Smooth muscle cell of the brain vasculature (primary cell): Measurements from ENCODE around the gene EDARADD.
"Not testable (repeated sequence)": the region's sequence is repeated elsewhere in the genome, so short reads cannot be mapped to it uniquely, and the experiment has no call there.

Source experiments
- DNase-seq: peaks from one replicate; pipeline ENCODE4 v3.0.0-alpha.2; 2012; ENCODE audit warnings: low read depth, low spot score

The EDARADD gene

GRCh38 chr1:236393681-236394481 lies at the start of gene EDARADD:
EDARADD (plus strand) TSS chr1:236394286; CDS start chr1:236394445, 159 bp downstream.
- DNase-seq = no peak

GRCh38 chr1:236345728-236346127 lies 48.4 kb upstream of the EDARADD start:
- no peak for DNase-seq

DNA sequence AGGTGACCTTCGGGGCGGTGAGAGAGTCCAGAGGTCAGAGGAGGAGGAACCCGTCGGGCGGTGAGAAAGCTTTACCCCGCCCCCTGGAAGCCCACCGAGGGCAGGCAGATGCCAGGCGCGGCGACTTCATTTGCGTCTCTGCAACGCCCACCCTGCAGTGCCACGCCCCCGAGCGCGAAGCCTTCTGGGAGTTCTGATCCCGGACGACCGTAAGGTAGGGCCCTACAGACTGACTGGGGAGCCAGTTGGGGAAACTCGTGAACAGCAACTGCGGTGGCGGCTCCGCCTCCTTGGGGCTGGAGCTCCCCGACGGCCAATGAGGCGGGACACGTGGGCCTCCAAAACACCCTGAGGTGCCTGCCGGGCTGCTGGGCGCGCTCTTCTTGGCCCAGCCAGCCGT lies 46.0 kb upstream of the EDARADD start:
- DNase-seq = no peak

- no peak for DNase-seq
Observed at GRCh38 chr1:236350308-236350707, 43.8 kb upstream of the EDARADD start.

GRCh38 chr1:236351875-236352573 lies 42.1 kb upstream of the EDARADD start:
- DNase-seq = no peak

GRCh38 chr1:236352747-236353146 lies 41.3 kb upstream of the EDARADD start:
- DNase-seq = not testable (repeated sequence)

- no peak for DNase-seq
Observed at GRCh38 chr1:236353813-236354212, 40.3 kb upstream of the EDARADD start.

GRCh38 chr1:236354330-236355147 lies 39.5 kb upstream of the EDARADD start:
- no peak for DNase-seq

GRCh38 chr1:236356141-236356540 lies 37.9 kb upstream of the EDARADD start:
- no peak for DNase-seq

DNA sequence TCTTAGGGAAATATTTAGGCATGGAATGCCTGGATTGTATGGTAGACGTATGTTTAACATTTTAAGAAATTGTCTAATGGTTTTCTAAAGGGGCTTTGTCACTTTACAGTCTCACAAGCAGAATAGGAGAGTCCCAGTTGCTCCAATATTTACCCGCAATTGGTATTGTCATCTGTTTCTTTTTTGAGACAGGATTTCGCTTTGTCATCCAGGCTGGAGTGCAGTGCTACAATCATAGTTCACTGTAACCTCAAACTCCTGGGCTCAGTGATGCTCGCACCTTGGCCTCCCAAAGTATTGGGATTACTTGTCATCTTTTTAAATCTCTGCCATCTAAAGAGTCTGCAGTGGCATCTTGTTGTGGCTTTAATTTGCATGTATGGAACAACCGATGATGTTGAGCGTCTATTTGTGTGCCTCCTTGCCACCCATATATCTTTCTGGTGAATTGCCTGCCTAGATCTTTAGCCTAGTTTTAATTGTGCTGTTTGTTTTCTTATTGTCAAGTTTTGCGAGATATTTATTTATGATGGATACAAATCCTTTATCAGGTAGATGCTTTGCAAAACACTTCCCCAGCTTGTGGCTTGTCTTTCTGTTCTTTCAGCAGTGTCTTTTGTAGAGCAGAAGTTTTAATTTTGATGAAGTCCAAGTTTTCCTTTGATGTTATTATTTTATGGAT lies 32.0 kb upstream of the EDARADD start:
- DNase-seq = no peak

GRCh38 chr1:236363237-236363636 lies 30.8 kb upstream of the EDARADD start:
- no peak for DNase-seq

DNA sequence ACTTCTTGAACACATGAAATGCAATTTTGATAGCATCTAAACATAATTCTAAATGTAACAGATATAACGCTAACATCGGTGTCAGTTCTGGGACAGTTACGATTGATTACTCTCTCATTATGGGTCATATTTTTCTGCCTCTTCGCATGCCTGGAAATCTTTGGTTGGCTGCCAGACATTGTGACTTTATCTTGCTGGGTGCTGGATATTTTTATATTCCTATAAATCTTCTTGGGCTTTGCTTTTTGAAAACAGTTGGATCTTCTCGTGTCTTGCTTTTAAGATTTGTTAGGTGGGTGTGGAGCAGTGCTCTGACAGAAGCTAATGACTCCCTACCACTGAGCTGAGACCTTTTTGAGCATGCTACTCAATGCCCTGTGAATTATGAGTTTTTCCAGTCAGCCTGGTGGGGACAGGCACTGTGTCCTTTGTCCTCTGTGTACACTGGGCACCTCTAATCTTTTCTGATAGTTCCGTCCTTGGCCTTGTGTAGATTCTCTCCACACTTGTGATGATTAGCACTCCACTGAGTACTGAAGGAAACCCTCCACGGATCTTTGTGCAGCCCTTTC lies 28.0 kb upstream of the EDARADD start:
- DNase-seq = no peak

DNA sequence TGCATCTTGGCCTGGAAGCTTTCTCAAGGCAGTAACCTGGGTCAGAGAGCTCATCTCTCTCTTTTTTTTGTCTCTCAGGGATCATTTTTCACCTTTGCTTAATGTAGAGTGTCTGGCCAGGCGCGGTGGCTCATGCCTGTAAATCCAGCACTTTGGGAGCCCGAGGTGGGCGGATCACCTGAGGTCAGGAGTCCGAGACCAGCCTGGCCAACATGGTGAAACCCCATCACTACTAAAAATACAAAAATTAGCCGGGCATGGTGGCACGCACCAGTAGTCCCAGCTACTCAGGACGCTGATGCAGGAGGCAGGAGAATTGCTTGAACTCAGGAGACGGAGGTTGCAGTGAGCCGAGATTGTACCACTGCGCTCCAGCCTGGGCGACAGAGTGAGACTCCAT lies 27.4 kb upstream of the EDARADD start:
- DNase-seq = not testable (repeated sequence)

DNA sequence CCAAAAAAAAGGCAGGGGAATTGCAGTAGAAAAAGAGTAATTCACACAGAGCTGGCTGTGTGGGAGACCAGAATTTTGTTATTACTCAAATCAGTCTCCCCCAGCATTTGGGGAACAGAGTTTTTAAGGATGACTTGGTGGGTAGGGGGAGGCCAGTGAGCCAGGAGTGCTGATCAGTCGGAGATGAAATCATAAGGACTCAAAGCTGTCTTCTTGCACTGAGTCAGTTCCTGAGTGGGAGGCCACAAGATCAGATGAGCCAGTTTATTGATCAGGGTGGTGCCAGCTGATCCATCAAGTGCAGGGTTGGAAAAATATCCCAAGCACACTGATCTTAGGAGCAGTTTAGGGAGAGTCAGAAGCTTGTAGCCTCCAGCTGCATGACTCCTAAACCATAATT lies 23.7 kb upstream of the EDARADD start:
- DNase-seq = no peak

DNA sequence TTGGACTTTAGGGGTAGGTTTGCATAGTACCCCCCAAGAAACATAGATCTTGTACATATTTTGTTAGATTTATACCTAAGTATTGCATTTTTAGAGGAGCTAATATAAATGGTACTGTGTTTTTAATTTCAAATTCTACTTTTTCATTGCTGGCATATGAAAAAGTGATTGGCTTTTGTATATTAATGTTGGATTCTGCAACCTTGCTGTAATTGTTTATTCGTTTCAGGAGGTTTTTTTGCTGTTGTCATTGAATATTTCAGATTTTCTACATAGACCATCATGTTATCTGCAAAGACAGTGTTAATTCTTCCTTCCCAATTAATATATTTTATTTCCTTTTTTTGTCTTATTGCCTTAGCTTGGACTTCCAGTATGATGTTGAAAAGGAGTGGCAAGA lies 23.0 kb upstream of the EDARADD start:
- no peak for DNase-seq

GRCh38 chr1:236377832-236378535 lies 16.1 kb upstream of the EDARADD start:
- DNase-seq = no peak

GRCh38 chr1:236381565-236382158 lies 12.4 kb upstream of the EDARADD start:
- DNase-seq = no peak

GRCh38 chr1:236388332-236388731 lies 5.8 kb upstream of the EDARADD start:
- DNase-seq = no peak

GRCh38 chr1:236389253-236389652 lies 4.8 kb upstream of the EDARADD start:
- DNase-seq = no peak

DNA sequence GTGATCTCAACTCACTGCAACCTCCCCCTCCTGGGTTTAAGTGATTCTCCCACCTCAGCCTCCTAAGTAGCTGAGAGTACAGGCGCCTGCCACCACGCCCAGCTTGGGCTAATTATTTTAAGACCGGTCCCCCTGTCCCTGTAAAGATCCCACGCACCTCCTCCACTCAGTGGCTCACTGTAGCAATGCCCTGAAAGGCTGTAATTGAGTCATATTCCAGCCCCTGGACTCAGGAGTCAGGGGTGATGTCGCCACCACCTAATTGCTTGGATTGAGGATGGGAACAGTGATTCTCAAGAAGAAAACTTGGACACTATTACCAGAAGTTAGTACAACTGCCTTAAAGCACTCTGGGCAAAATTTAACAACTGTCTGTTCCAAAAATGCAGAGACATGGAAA lies 3.1 kb upstream of the EDARADD start:
- DNase-seq = no peak
